ENCODE results near the gene ZNF414. TPM values are rescaled to one million over a fixed set of nuclear protein-coding genes. Genes with fewer than 3 reads are reported as not detected.

Gene ZNF414
- polyA plus RNA-seq, 1 donor from 2014 or later, result 3.4 TPM

- Histone ChIP-seq H3K27ac (ENCODE audit: low read length) (no peak overlapping the region), H2AFZ (ENCODE audit: low read depth, low read length) (no peak overlapping the region), H3K9me2 (ENCODE audit: insufficient read depth, low read length) (no peaks in the 10 kb centered on the region), H3K9me3 (ENCODE audit: low read length) (no peaks in the 10 kb centered on the region), H3K36me3 (ENCODE audit: insufficient read depth, low read length) (no peaks in the 10 kb centered on the region), H3K27me3 (ENCODE audit: insufficient read depth, low read depth, low read length) (no peaks in the 10 kb centered on the region), H3K4me2 (ENCODE audit: low read length) (no peak overlapping the region), H3K4me3 (ENCODE audit: low read length) (no peak overlapping the region), H3F3A (ENCODE audit: insufficient read depth, low read length, poor library complexity, severe bottlenecking) (no peaks in the 10 kb centered on the region), H3K9ac (ENCODE audit: low read length) (no peak overlapping the region), H4K20me1 (ENCODE audit: insufficient read depth) (no peaks in the 10 kb centered on the region), H3K79me2 (replicated peaks; ENCODE audit: insufficient read depth, low read length) (no peaks in the 10 kb centered on the region)
- TF ChIP-seq EP300 (conservative IDR thresholded peaks at IDR 0.05; ENCODE audit: poor library complexity, severe bottlenecking), result no peak
- TF ChIP-seq RAD21 (conservative IDR thresholded peaks at IDR 0.05), result no peak
- TF ChIP-seq CTCF (IDR thresholded peaks at IDR 0.05; ENCODE audit: poor library complexity, severe bottlenecking), result no peak
- no peak for TF ChIP-seq REST (IDR thresholded peaks at IDR 0.05; ENCODE audit: borderline replicate concordance)
- no peak for TF ChIP-seq SMC3 (conservative IDR thresholded peaks at IDR 0.05; ENCODE audit: poor library complexity)
- TF ChIP-seq EZH2 (IDR thresholded peaks at IDR 0.05; ENCODE audit: borderline replicate concordance, insufficient read depth, low read length, poor library complexity, severe bottlenecking), result no peak
- no peak for TF ChIP-seq MXI1 (conservative IDR thresholded peaks at IDR 0.05; ENCODE audit: poor library complexity, severe bottlenecking)
- no peak for TF ChIP-seq TAF1 (IDR thresholded peaks at IDR 0.05; ENCODE audit: low read depth)
Observed at GRCh38 chr19:8504171-8504570, 9.8 kb downstream of the ZNF414 start.

- Histone ChIP-seq H3K27me3 (ENCODE audit: insufficient read depth, low read depth, low read length) (no peaks in the 10 kb centered on the region), H3K4me3 (ENCODE audit: low read length) (no peak overlapping the region), H3K79me2 (replicated peaks; ENCODE audit: insufficient read depth, low read length) (no peaks in the 10 kb centered on the region), H3F3A (ENCODE audit: insufficient read depth, low read length, poor library complexity, severe bottlenecking) (no peaks in the 10 kb centered on the region), H3K27ac (ENCODE audit: low read length) (no peak overlapping the region), H3K36me3 (ENCODE audit: insufficient read depth, low read length) (no peaks in the 10 kb centered on the region), H3K9ac (ENCODE audit: low read length) (no peak overlapping the region), H3K4me2 (ENCODE audit: low read length) (no peak overlapping the region), H2AFZ (ENCODE audit: low read depth, low read length) (no peak overlapping the region), H3K9me2 (ENCODE audit: insufficient read depth, low read length) (no peaks in the 10 kb centered on the region), H3K9me3 (ENCODE audit: low read length) (no peaks in the 10 kb centered on the region), H4K20me1 (ENCODE audit: insufficient read depth) (no peaks in the 10 kb centered on the region)
- TF ChIP-seq EP300 (conservative IDR thresholded peaks at IDR 0.05; ENCODE audit: poor library complexity, severe bottlenecking), result no peak
Observed at GRCh38 chr19:8503510-8503909, 10.5 kb downstream of the ZNF414 start.

- Histone ChIP-seq H3K4me3 (ENCODE audit: low read length) (no peak overlapping the region), H3K9ac (ENCODE audit: low read length) (no peak overlapping the region)
Observed at GRCh38 chr19:8501981-8502380, 12.0 kb downstream of the ZNF414 start.

More at GRCh38 chr19:8501981-8502380, 12.0 kb downstream of the ZNF414 start:
- Histone ChIP-seq H3K9me2 (ENCODE audit: insufficient read depth, low read length) (no peaks in the 10 kb centered on the region), H3F3A (ENCODE audit: insufficient read depth, low read length, poor library complexity, severe bottlenecking) (no peaks in the 10 kb centered on the region), H2AFZ (ENCODE audit: low read depth, low read length) (no peak overlapping the region), H3K79me2 (replicated peaks; ENCODE audit: insufficient read depth, low read length) (no peaks in the 10 kb centered on the region), H3K4me2 (ENCODE audit: low read length) (no peak overlapping the region), H3K36me3 (ENCODE audit: insufficient read depth, low read length) (no peaks in the 10 kb centered on the region), H3K27me3 (ENCODE audit: insufficient read depth, low read depth, low read length) (no peaks in the 10 kb centered on the region), H3K27ac (ENCODE audit: low read length) (no peak overlapping the region), H3K9me3 (ENCODE audit: low read length) (no peaks in the 10 kb centered on the region), H4K20me1 (ENCODE audit: insufficient read depth) (no peaks in the 10 kb centered on the region)
- no peak for TF ChIP-seq MXI1 (conservative IDR thresholded peaks at IDR 0.05; ENCODE audit: poor library complexity, severe bottlenecking)
- no peak for TF ChIP-seq REST (IDR thresholded peaks at IDR 0.05; ENCODE audit: borderline replicate concordance)
- TF ChIP-seq SMC3 (conservative IDR thresholded peaks at IDR 0.05; ENCODE audit: poor library complexity), result no peak
- TF ChIP-seq RAD21 (conservative IDR thresholded peaks at IDR 0.05), result no peak
- TF ChIP-seq EP300 (conservative IDR thresholded peaks at IDR 0.05; ENCODE audit: poor library complexity, severe bottlenecking), result no peak
- TF ChIP-seq CTCF (IDR thresholded peaks at IDR 0.05; ENCODE audit: poor library complexity, severe bottlenecking), result no peak
- no peak for TF ChIP-seq TAF1 (IDR thresholded peaks at IDR 0.05; ENCODE audit: low read depth)
- TF ChIP-seq EZH2 (IDR thresholded peaks at IDR 0.05; ENCODE audit: borderline replicate concordance, insufficient read depth, low read length, poor library complexity, severe bottlenecking), result no peak
